Thymus (tissue), 2 donors: ENCODE measurements around the gene GPR142. TPM values are rescaled to one million over a fixed set of nuclear protein-coding genes. Genes with fewer than 3 reads are reported as not detected.

ENCODE experiments used
- polyA plus RNA-seq: library from polyadenylated mRNA; stranded (reverse); fragments of 200-250 nt; gene quantifications from one replicate; pipeline ENCODE4 v1.2.3, GENCODE V29; 2013
- total RNA-seq: library from RNA; stranded (reverse); fragments of 120-200 nt; gene quantifications from one replicate; pipeline ENCODE4 v1.2.4, GENCODE V29; 2013
- donor health status: healthy.

Gene GPR142
- total and polyA plus RNA-seq, 2 donors = 0.09 to 0.16 TPM

Other genes starting within 250 kb of the GPR142 start
- 2,116 TPM for gene RPL38, start 163.8 kb upstream of the GPR142 start, total RNA-seq
- gene RPL38, start 163.8 kb upstream of the GPR142 start, polyA plus RNA-seq = 3,433 TPM
- gene TTYH2, start 153.9 kb upstream of the GPR142 start, total RNA-seq = 8.7 TPM
- gene TTYH2, start 153.9 kb upstream of the GPR142 start, polyA plus RNA-seq = 4.9 TPM
- gene DNAI2, start 93.3 kb upstream of the GPR142 start, total RNA-seq = 0.38 TPM
- gene DNAI2, start 93.3 kb upstream of the GPR142 start, polyA plus RNA-seq = 0.78 TPM
- 5.2 TPM for gene KIF19, start 41.3 kb upstream of the GPR142 start, total RNA-seq
- 4.7 TPM for gene KIF19, start 41.3 kb upstream of the GPR142 start, polyA plus RNA-seq
- 0.05 TPM for gene BTBD17, start 5.6 kb upstream of the GPR142 start, total RNA-seq
- gene BTBD17, start 5.6 kb upstream of the GPR142 start, polyA plus RNA-seq = 0.16 TPM
- gene GPRC5C, start 64.6 kb downstream of the GPR142 start, total RNA-seq = 11.5 TPM
- gene GPRC5C, start 64.6 kb downstream of the GPR142 start, polyA plus RNA-seq = 14.3 TPM
- 28.0 TPM for gene CD300A, start 99.1 kb downstream of the GPR142 start, total RNA-seq
- 26.7 TPM for gene CD300A, start 99.1 kb downstream of the GPR142 start, polyA plus RNA-seq
- gene CD300LB, start 164.0 kb downstream of the GPR142 start, total RNA-seq = 0.38 TPM
- 0.64 TPM for gene CD300LB, start 164.0 kb downstream of the GPR142 start, polyA plus RNA-seq
- gene CD300C, start 178.6 kb downstream of the GPR142 start, total RNA-seq = 0.80 TPM
- 1.2 TPM for gene CD300C, start 178.6 kb downstream of the GPR142 start, polyA plus RNA-seq
- 0.38 TPM for gene CD300H, start 200.0 kb downstream of the GPR142 start, total RNA-seq
- 2.8 TPM for gene CD300H, start 200.0 kb downstream of the GPR142 start, polyA plus RNA-seq
- gene CD300LD, start 224.8 kb downstream of the GPR142 start, total RNA-seq = not detected
- gene CD300LD, start 224.8 kb downstream of the GPR142 start, polyA plus RNA-seq = 0.16 TPM